ENCODE data around the gene ULK3. TPM values are rescaled to one million over a fixed set of nuclear protein-coding genes. Genes with fewer than 3 reads are reported as not detected.

Gene ULK3
- total RNA-seq, 1 experiment from 2014 or later: 48.4 TPM

GRCh38 chr15:74815961-74816360 is 27.0 kb downstream of the ULK3 start:
- Histone ChIP-seq H3K27me3 (ENCODE audit: insufficient read depth, low read length) (no peaks in the 10 kb centered on the region), H3K4me3 (replicated peaks in 1 of 2; ENCODE audit: low read depth in 1 of 2, low read length in 2 of 2) (no peak overlapping the region), H4K20me1 (ENCODE audit: insufficient read depth) (no peaks in the 10 kb centered on the region), H3K36me3 (ENCODE audit: control insufficient read depth in 1 of 2, insufficient read depth in 2 of 2, low read length in 2 of 2) (no peaks in the 10 kb centered on the region), H3K79me2 (ENCODE audit: insufficient read depth, low read length) (no peaks in the 10 kb centered on the region), H3K9me2 (ENCODE audit: insufficient read depth) (no peaks in the 10 kb centered on the region), H3K4me2 (ENCODE audit: low read length) (no peak overlapping the region), H3K9me3 (ENCODE audit: control insufficient read depth in 1 of 2, insufficient read depth in 1 of 2, low read depth in 1 of 2, low read length in 2 of 2) (no peaks in the 10 kb centered on the region), H3K27ac (ENCODE audit: low read depth, low read length) (no peak overlapping the region), H2AFZ (ENCODE audit: low read depth, low read length, poor library complexity, severe bottlenecking) (no peak overlapping the region), H3K9ac (ENCODE audit: low read length) (no peak overlapping the region), H3K4me1 (ENCODE audit: control insufficient read depth in 1 of 2, insufficient read depth in 2 of 2, low read length in 2 of 2) (peaks cover 20 to 43% of the 10 kb centered on the region in 2 experiments)
- ChIA-PET POLR2A (no interaction called here), RAD21 (ENCODE audit: low non-redundant PET in 1 of 2, low total read pairs in 2 of 2, uncharacterized antibody in 2 of 2, unreplicated experiment in 2 of 2) (no interaction called here), CTCF (no interaction called here)
- DNase-seq (ENCODE audit: low read depth, low spot score): no peak
- intact Hi-C loops (cut with micrococcal nuclease): no loop called here
- TF ChIP-seq SP1 (IDR thresholded peaks at IDR 0.05; ENCODE audit: low read depth): no peak
- no peak for TF ChIP-seq JUND (IDR thresholded peaks at IDR 0.05)
- TF ChIP-seq POLR2A (IDR thresholded peaks at IDR 0.05; ENCODE audit: borderline replicate concordance, extremely low read depth, insufficient read depth, insufficient read length): no peak
- TF ChIP-seq EGR1 (IDR thresholded peaks at IDR 0.05; ENCODE audit: low read depth): no peak
- TF ChIP-seq CTCF (IDR thresholded peaks at IDR 0.05 in 2 of 3, conservative IDR thresholded peaks at IDR 0.05 in 1 of 3; ENCODE audit: borderline replicate concordance in 1 of 3, insufficient read depth in 1 of 3, low read depth in 2 of 3, low read length in 2 of 3): no peak
- no peak for TF ChIP-seq ZNF274 (IDR thresholded peaks at IDR 0.05; ENCODE audit: low read depth, low read length)
- TF ChIP-seq EZH2phosphoT487 (IDR thresholded peaks at IDR 0.05; ENCODE audit: borderline replicate concordance): no peak
- no peak for TF ChIP-seq ZFX (IDR thresholded peaks at IDR 0.05)
- no peak for TF ChIP-seq YY1 (IDR thresholded peaks at IDR 0.05; ENCODE audit: extremely low read depth, insufficient replicate concordance, low read depth, low read length)
- TF ChIP-seq EZH2 (IDR thresholded peaks at IDR 0.05): no peak
- TF ChIP-seq CEBPB (IDR thresholded peaks at IDR 0.05; ENCODE audit: low read depth): no peak
- no TSS peak for BruUV-seq (replicated peaks)
- no peak for ATAC-seq
